HCT116 (cell line): ENCODE measurements around the gene TGM4. TPM values are rescaled to one million over a fixed set of nuclear protein-coding genes. Genes with fewer than 3 reads are reported as not detected.

Experiments used
- ATAC-seq: fragments of 200-7000 bp; cut with Tn5 transposase; 2 replicates; pipeline ENCODE4 v1.9.1; 2020; ENCODE audit warnings: mild to moderate bottlenecking, moderate library complexity
- BruUV-seq: library from RNA; stranded (reverse); fragments of 400-500 nt; replicated peaks from 2 replicates; lab custom pipeline; 2021; lab: Mats Ljungman, UMichigan
- CTCF ChIA-PET: fragments of 300-600 bp; sonication (Branson Sonifier 250); formaldehyde crosslinking; loops from one replicate; lab custom pipeline; 2021; ENCODE audit warnings: antibody characterized with exemption; lab: Charles Lee
- POLR2A ChIA-PET: fragments of 300-600, 350-600 bp; sonication (Branson Sonifier 250); formaldehyde crosslinking; loops from one replicate; lab custom pipeline; 2021; ENCODE audit warnings: antibody characterized with exemption; lab: Charles Lee
- RAD21 ChIA-PET, 2 experiments: fragments of 300-600 bp; sonication (Branson Sonifier 250); formaldehyde crosslinking; loops; one replicate each; lab custom pipeline; 2023; ENCODE audit warnings: low total read pairs in 2 of 2; ENCODE audit not compliant: uncharacterized antibody in 2 of 2, unreplicated experiment in 2 of 2, low non-redundant PET in 1 of 2; lab: Charles Lee
- DNase-seq: peaks from one replicate; pipeline ENCODE4 v3.0.0-alpha.2; 2010; ENCODE audit warnings: low read depth, low spot score
- H2AFZ ChIP-seq: fragments of 200-600 bp; shearing (Covaris generic), sonication (generic); 2 replicates; pipeline ENCODE4 v1.6.1; 2017; ENCODE audit warnings: low read depth, mixed run types, mixed read lengths, antibody characterized with exemption, low read length; ENCODE audit not compliant: poor library complexity, severe bottlenecking
- H3K27ac ChIP-seq: 2 replicates; pipeline ENCODE4 v1.5.1; 2012; ENCODE audit warnings: low read depth, low read length
- H3K27me3 ChIP-seq: fragments of 200-600 bp; sonication (generic); 2 replicates; pipeline ENCODE4 v1.6.1; 2016; ENCODE audit warnings: mixed run types, low read length, mixed read lengths; ENCODE audit not compliant: insufficient read depth
- H3K36me3 ChIP-seq, 2 experiments: fragments of 200-500 bp in 1 of 2; fragments of 200-600 bp in 1 of 2; sonication (Bioruptor generic) in 1 of 2; sonication (generic) in 1 of 2; 2 replicates each; pipeline versions ENCODE4 v1.5.1 to v1.6.1; 2014 to 2016; ENCODE audit warnings: low read length in 2 of 2, inconsistent platforms in 1 of 2, mixed read lengths in 1 of 2, mixed run types in 1 of 2; ENCODE audit not compliant: insufficient read depth in 2 of 2, control insufficient read depth in 1 of 2
- H3K4me1 ChIP-seq, 2 experiments: fragments of 200-600 bp in 1 of 2; sonication (generic) in 1 of 2; 2 replicates each; pipeline versions ENCODE4 v1.5.1 to v1.6.1; 2012 to 2017; ENCODE audit warnings: low read length in 2 of 2, inconsistent platforms in 1 of 2, mild to moderate bottlenecking in 1 of 2, mixed read lengths in 1 of 2, mixed run types in 1 of 2, moderate library complexity in 1 of 2; ENCODE audit not compliant: insufficient read depth in 2 of 2, control insufficient read depth in 1 of 2
- H3K4me2 ChIP-seq: fragments of 200-600 bp; sonication (generic); 2 replicates; pipeline ENCODE4 v1.6.1; 2017; ENCODE audit warnings: mixed run types, low read length, mixed read lengths
- H3K4me3 ChIP-seq, 2 experiments: fragments of 200-600 bp in 1 of 2; sonication (generic) in 1 of 2; replicated peaks in 1 of 2; 2 replicates each; pipeline ENCODE4 v1.5.1; 2011 to 2016; ENCODE audit warnings: low read length in 2 of 2, control low read depth in 1 of 2, low read depth in 1 of 2, mild to moderate bottlenecking in 1 of 2, mixed read lengths in 1 of 2, mixed run types in 1 of 2
- H3K79me2 ChIP-seq: fragments of 200-600 bp; sonication (generic); 2 replicates; pipeline ENCODE4 v1.6.1; 2017; ENCODE audit warnings: mild to moderate bottlenecking, mixed run types, low read length, moderate library complexity, mixed read lengths; ENCODE audit not compliant: insufficient read depth
- H3K9ac ChIP-seq: fragments of 200-600 bp; sonication (generic); 2 replicates; pipeline ENCODE4 v1.6.1; 2016; ENCODE audit warnings: low read length, mixed read lengths
- H3K9me2 ChIP-seq: fragments of 200-600 bp; sonication (generic), shearing (Covaris generic); 2 replicates; pipeline ENCODE4 v1.6.1; 2017; ENCODE audit warnings: mixed run types, mild to moderate bottlenecking, moderate library complexity; ENCODE audit not compliant: insufficient read depth
- H3K9me3 ChIP-seq, 2 experiments: fragments of 200-500 bp in 1 of 2; fragments of 200-600 bp in 1 of 2; sonication (Bioruptor generic) in 1 of 2; sonication (generic) in 1 of 2; 2 replicates each; pipeline ENCODE4 v1.6.1; 2014 to 2017; ENCODE audit warnings: low read length in 2 of 2, mixed read lengths in 2 of 2, inconsistent platforms in 1 of 2, low read depth in 1 of 2, mild to moderate bottlenecking in 1 of 2, mixed run types in 1 of 2, moderate library complexity in 1 of 2; ENCODE audit not compliant: control insufficient read depth in 1 of 2, insufficient read depth in 1 of 2
- H4K20me1 ChIP-seq: fragments of 200-600 bp; sonication (generic), shearing (Covaris generic); 2 replicates; pipeline ENCODE4 v1.6.1; 2017; ENCODE audit warnings: mixed run types, mild to moderate bottlenecking, moderate library complexity; ENCODE audit not compliant: insufficient read depth
- CBX3 ChIP-seq: IDR thresholded peaks from 2 replicates; pipeline ENCODE4 v1.6.1; 2012; ENCODE audit warnings: low read depth
- EZH2 ChIP-seq: fragments of 200-600 bp; sonication (generic); IDR thresholded peaks from 2 replicates; pipeline ENCODE4 v1.6.1; 2017; ENCODE audit warnings: antibody characterized with exemption, mixed run types
- EZH2phosphoT487 ChIP-seq: fragments of 200-600 bp; IDR thresholded peaks from 2 replicates; pipeline ENCODE4 v1.6.1; 2018; ENCODE audit warnings: antibody characterized with exemption, borderline replicate concordance
- JUND ChIP-seq: IDR thresholded peaks from 2 replicates; pipeline ENCODE4 v1.6.1; 2012
- RAD21 ChIP-seq: IDR thresholded peaks from 2 replicates; pipeline ENCODE4 v1.6.1; 2012; ENCODE audit warnings: low read depth, mild to moderate bottlenecking
- SP1 ChIP-seq: IDR thresholded peaks from 2 replicates; pipeline ENCODE4 v1.6.1; 2012; ENCODE audit warnings: low read depth
- YY1 ChIP-seq: IDR thresholded peaks from 2 replicates; pipeline ENCODE4 v1.6.1; 2011; ENCODE audit warnings: low read length, low read depth, moderate library complexity, mild to moderate bottlenecking; ENCODE audit not compliant: insufficient replicate concordance; ENCODE audit errors: extremely low read depth
- ZFX ChIP-seq: fragments of 450-650 bp; IDR thresholded peaks from 2 replicates; pipeline ENCODE4 v1.6.1; 2017
- intact Hi-C: fragments of 100-400 bp; cut with micrococcal nuclease; formaldehyde crosslinking; loops from 2 replicates; pipeline ENCODE4 v1.10.0; 2022
- total RNA-seq: library from RNA; stranded (reverse); gene quantifications from one replicate; pipeline ENCODE4 v1.2.1, GENCODE V29; 2021; ENCODE audit not compliant: unreplicated experiment
- TF ChIP-seq, protein P1 (sequence below): IDR thresholded peaks from 2 replicates; pipeline ENCODE4 v1.6.1; 2012
- TF ChIP-seq, protein P2 (sequence below): IDR thresholded peaks from 2 replicates; pipeline ENCODE4 v1.6.1; 2012; ENCODE audit warnings: low read depth
- TF ChIP-seq, protein P3 (sequence below): IDR thresholded peaks from 2 replicates; pipeline ENCODE4 v1.6.1; 2012
- TF ChIP-seq, protein P4 (sequence below), 3 experiments: fragments of 200-600 bp in 1 of 3; sonication (generic) in 1 of 3; IDR thresholded peaks in 2 of 3; conservative IDR thresholded peaks in 1 of 3; 2 replicates each; pipeline ENCODE4 v1.5.1; 2012 to 2017; ENCODE audit warnings: low read depth in 2 of 3, low read length in 2 of 3, antibody characterized with exemption in 1 of 3, borderline replicate concordance in 1 of 3, control low read depth in 1 of 3, mild to moderate bottlenecking in 1 of 3, mixed read lengths in 1 of 3, mixed run types in 1 of 3, moderate library complexity in 1 of 3; ENCODE audit not compliant: insufficient read depth in 1 of 3

Gene TGM4
- total RNA-seq, 1 experiment from 2014 or later, result not detected

DNA sequence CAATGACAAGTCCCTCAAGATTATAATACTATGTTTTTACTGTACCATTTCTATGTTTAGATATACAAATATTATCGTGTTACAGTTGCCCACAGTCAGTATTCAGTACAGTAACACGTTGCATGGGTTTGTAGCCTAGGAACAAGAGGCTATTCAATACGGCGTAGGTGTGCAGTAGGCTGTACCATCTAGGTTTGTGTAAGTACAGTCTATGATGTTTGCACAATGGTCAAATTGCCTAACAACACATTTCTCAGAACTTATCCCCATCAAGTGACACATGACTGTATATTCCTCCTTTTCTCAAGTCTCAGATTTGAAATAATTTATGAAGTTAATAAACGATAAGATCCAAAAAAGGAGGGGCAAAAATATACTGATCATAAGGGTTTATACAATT, 79.9 kb downstream of the TGM4 start:
- H3K4me1 ChIP-seq, result no peaks in the 10 kb centered on the region
- TF ChIP-seq SP1, result no peak
- no peak for TF ChIP-seq YY1
- TF ChIP-seq CBX3, result no peak
- no peak for TF ChIP-seq JUND
- TF ChIP-seq EZH2, result no peak
- TF ChIP-seq, protein P1, sequence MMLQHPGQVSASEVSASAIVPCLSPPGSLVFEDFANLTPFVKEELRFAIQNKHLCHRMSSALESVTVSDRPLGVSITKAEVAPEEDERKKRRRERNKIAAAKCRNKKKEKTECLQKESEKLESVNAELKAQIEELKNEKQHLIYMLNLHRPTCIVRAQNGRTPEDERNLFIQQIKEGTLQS, result no peak
- TF ChIP-seq, protein P2, sequence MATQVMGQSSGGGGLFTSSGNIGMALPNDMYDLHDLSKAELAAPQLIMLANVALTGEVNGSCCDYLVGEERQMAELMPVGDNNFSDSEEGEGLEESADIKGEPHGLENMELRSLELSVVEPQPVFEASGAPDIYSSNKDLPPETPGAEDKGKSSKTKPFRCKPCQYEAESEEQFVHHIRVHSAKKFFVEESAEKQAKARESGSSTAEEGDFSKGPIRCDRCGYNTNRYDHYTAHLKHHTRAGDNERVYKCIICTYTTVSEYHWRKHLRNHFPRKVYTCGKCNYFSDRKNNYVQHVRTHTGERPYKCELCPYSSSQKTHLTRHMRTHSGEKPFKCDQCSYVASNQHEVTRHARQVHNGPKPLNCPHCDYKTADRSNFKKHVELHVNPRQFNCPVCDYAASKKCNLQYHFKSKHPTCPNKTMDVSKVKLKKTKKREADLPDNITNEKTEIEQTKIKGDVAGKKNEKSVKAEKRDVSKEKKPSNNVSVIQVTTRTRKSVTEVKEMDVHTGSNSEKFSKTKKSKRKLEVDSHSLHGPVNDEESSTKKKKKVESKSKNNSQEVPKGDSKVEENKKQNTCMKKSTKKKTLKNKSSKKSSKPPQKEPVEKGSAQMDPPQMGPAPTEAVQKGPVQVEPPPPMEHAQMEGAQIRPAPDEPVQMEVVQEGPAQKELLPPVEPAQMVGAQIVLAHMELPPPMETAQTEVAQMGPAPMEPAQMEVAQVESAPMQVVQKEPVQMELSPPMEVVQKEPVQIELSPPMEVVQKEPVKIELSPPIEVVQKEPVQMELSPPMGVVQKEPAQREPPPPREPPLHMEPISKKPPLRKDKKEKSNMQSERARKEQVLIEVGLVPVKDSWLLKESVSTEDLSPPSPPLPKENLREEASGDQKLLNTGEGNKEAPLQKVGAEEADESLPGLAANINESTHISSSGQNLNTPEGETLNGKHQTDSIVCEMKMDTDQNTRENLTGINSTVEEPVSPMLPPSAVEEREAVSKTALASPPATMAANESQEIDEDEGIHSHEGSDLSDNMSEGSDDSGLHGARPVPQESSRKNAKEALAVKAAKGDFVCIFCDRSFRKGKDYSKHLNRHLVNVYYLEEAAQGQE, result no peak
- no peak for TF ChIP-seq EZH2phosphoT487
- TF ChIP-seq, protein P3, sequence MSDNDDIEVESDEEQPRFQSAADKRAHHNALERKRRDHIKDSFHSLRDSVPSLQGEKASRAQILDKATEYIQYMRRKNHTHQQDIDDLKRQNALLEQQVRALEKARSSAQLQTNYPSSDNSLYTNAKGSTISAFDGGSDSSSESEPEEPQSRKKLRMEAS, result no peak
- no peak for TF ChIP-seq ZFX
- TF ChIP-seq, protein P4, sequence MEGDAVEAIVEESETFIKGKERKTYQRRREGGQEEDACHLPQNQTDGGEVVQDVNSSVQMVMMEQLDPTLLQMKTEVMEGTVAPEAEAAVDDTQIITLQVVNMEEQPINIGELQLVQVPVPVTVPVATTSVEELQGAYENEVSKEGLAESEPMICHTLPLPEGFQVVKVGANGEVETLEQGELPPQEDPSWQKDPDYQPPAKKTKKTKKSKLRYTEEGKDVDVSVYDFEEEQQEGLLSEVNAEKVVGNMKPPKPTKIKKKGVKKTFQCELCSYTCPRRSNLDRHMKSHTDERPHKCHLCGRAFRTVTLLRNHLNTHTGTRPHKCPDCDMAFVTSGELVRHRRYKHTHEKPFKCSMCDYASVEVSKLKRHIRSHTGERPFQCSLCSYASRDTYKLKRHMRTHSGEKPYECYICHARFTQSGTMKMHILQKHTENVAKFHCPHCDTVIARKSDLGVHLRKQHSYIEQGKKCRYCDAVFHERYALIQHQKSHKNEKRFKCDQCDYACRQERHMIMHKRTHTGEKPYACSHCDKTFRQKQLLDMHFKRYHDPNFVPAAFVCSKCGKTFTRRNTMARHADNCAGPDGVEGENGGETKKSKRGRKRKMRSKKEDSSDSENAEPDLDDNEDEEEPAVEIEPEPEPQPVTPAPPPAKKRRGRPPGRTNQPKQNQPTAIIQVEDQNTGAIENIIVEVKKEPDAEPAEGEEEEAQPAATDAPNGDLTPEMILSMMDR (IDR thresholded peaks at IDR 0.05 in 2 of 3, conservative IDR thresholded peaks at IDR 0.05 in 1 of 3; ENCODE audit: borderline replicate concordance in 1 of 3, insufficient read depth in 1 of 3, low read depth in 2 of 3, low read length in 2 of 3), result no peak
- no peak for TF ChIP-seq RAD21
- ChIA-PET RAD21 (no interaction called here), POLR2A (no interaction called here), CTCF (no interaction called here)
- H3K4me2 ChIP-seq, result no peak overlapping the region
- H3K9ac ChIP-seq, result no peak overlapping the region
- ATAC-seq (no peak), DNase-seq (no peak)
- H3K27ac ChIP-seq, result no peak overlapping the region
- no peaks in the 10 kb centered on the region for H3K27me3 ChIP-seq
- H3K9me2 ChIP-seq, result no peaks in the 10 kb centered on the region
- H3K9me3 ChIP-seq, result no peaks in the 10 kb centered on the region
- H3K36me3 ChIP-seq, result no peaks in the 10 kb centered on the region
- BruUV-seq, result no TSS peak
- peaks cover 6% of the 10 kb centered on the region; the same call in 1 of the 2 replicates for H3K79me2 ChIP-seq
- no peaks in the 10 kb centered on the region for H4K20me1 ChIP-seq
- intact Hi-C loops, result no loop called here
- no peak overlapping the region for H3K4me3 ChIP-seq
- no peak overlapping the region for H2AFZ ChIP-seq
